Heart right ventricle (tissue), 16 donors: ENCODE results near the gene CPLX4. TPM values are rescaled to one million over a fixed set of nuclear protein-coding genes. Genes with fewer than 3 reads are reported as not detected.

ENCODE experiments used
- ATAC-seq, 8 donors: fragments of 200-7000 bp; cut with Tn5 transposase; one replicate each; pipeline ENCODE4 v1.9.1; 2020; ENCODE audit warnings: mild to moderate bottlenecking in 8 of 8, moderate library complexity in 8 of 8, moderate number of reproducible peaks in 1 of 8
- DNase-seq, 2 donors: peaks; one replicate each; pipeline ENCODE4 v3.0.0-alpha.2; 2020
- H3K27ac ChIP-seq, 10 donors: fragments of 200-600 bp; sonication (generic) in 2 of 10; one replicate each; pipeline versions ENCODE4 v1.5.0 to v1.8.0; 2020 to 2022; ENCODE audit warnings: mild to moderate bottlenecking in 3 of 10
- H3K27me3 ChIP-seq, 7 donors: fragments of 200-600 bp; one replicate each; pipeline ENCODE4 v1.8.0; 2021 to 2022; ENCODE audit warnings: mild to moderate bottlenecking in 2 of 7
- H3K36me3 ChIP-seq, 9 donors: fragments of 200-600 bp; sonication (generic) in 1 of 9; one replicate each; pipeline versions ENCODE4 v1.5.0 to v1.8.0; 2020 to 2022; ENCODE audit warnings: mild to moderate bottlenecking in 2 of 9
- H3K4me1 ChIP-seq, 9 donors: fragments of 200-600 bp; sonication (generic) in 1 of 9; one replicate each; pipeline versions ENCODE4 v1.5.0 to v1.8.0; 2020 to 2022; ENCODE audit warnings: mild to moderate bottlenecking in 4 of 9
- H3K4me3 ChIP-seq, 10 donors: fragments of 200-600 bp; sonication (generic) in 2 of 10; one replicate each; pipeline versions ENCODE4 v1.5.0 to v1.8.0; 2020 to 2022; ENCODE audit warnings: mild to moderate bottlenecking in 7 of 10, moderate library complexity in 2 of 10
- H3K9me3 ChIP-seq, 11 donors: fragments of 200-600 bp in 10 of 11; sonication (generic) in 2 of 11; one replicate each; pipeline versions ENCODE4 v1.5.0 to v1.8.0; 2013 to 2022; ENCODE audit warnings: mild to moderate bottlenecking in 2 of 11, control low read depth in 1 of 11, moderate library complexity in 1 of 11
- WGBS, 2 donors: extraction: QIAGEN DNeasy Blood & Tissue Kit; methylation state at CpG; one replicate each; pipeline ENCODE4 v1.1.7; 2013; ENCODE audit warnings: inconsistent platforms in 1 of 2; 5-methylcytosine and 5-hydroxymethylcytosine counted together
- intact Hi-C, 10 donors: fragments of 100-400 bp; cut with DNase I; formaldehyde crosslinking; loops; one replicate each; pipeline versions ENCODE4 v1.11.1 to v1.14.2; 2022
- polyA plus RNA-seq, 2 donors: library from polyadenylated mRNA; stranded (reverse); fragments of 200-250 nt; gene quantifications; one replicate each; pipeline ENCODE4 v1.2.3, GENCODE V29; 2013
- total RNA-seq, 10 donors: library from RNA; stranded (reverse); fragmentation: NEBNext Ultra II Directional in 3 of 10; extraction: Animal tissue kit (Norgen Biotek cat#: 25700) in 3 of 10; gene quantifications; one replicate each; pipeline versions ENCODE4 v1.2.1 to v1.2.4, GENCODE V29; 2021 to 2023
- TF ChIP-seq, protein P1 (sequence below), 9 donors: fragments of 200-600 bp; sonication (generic) in 2 of 9; IDR thresholded peaks; one replicate each; pipeline versions ENCODE4 v1.5.0 to v1.8.0; 2021 to 2022; ENCODE audit warnings: antibody characterized with exemption in 9 of 9, mild to moderate bottlenecking in 5 of 9, moderate library complexity in 1 of 9
- donor health status: Arrhythmogenic right ventricular cardiomyopathy.
- donor health status: ischemic (EF 13 %, LVEDD 7.1; RV severe dilation, severe dysfunction).
- donor health status: healthy with polysubstance abuse.
- donor health status: DM: no; HTN: yes; CAD: no.
- donor health status: DM: no; HTN: no; CAD: no.
- donor health status: ischemic (EF 25% LVEDD 6.9; RV normal size, moderate dysfunction).
- donor health status: ischemic (EF 25% LVEDD 5.7; RV mildly dilated, moderate dysfunction).
- donor health status: healthy.
- donor health status: DM: yes; HTN: yes; CAD: no.
- donor health status: Ischemic cardiomyopathy.
- donor health status: ischemic (EF 35%, LVEDD 5.7; RV mildly dilated, moderate dysfunction).
- donor health status: nonischemic (EF 11% LVEDD 7.7; RV severe dilation, severe dysfunction).
- donor health status: DM: yes; HTN: yes; CAD: no.
- donor health status: PGD.
- donor health status: ischemic (EF 29% LVEDD 5.4; RV normal size, mild dysfunction).
- donor health status: nonischemic (EF 23%, LVEDD 6.1; RV moderate dilation, normal function).

CPLX4 gene
- total and polyA plus RNA-seq, 12 donors: 0.11 TPM; not detected in 11

DNA sequence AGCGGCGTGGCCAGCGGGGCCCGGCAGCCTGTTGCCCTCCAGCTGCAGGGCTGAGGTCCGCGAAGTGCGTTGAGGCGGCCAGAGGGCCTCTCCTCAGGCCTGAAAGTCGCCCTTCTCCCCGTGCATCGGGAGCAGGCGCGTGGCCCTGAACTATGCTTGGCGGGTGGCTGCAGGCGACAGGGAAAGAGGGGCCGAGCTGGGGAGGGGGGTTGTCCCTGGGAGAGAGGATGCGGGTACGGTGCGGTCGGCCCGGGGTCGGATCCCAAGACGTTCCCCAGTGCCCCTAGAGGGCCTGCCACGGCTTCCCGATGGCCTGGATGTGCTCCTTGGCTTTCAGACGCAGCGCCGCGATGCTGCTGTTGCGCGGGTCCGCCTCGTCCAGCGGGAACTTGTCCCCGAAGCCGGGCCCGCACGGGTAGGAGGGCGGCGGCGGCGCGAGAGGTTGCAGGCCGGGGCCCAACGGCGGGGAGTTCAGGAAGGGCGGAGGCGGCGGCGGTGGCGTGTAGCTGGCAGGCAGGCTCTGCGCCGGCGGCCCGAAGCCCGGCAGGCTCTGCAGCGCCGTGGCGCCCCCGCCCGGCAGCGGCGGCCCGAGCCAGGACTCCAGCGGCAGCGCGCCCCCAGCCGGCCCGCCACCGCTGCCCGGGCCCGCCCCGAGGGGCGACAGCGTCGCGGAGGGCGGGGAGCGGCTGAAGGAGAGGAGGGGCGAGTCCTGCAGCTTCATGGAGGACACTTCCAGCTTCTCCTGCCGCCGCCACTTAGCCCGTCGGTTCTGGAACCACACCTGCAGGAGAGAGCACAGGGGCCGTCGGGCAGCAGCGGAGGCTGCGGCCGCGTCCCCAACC is 49.5 kb downstream of the CPLX4 start:
- Histone ChIP-seq H3K4me1 (peaks cover 3 to 53% (median 38%) of the 10 kb centered on the region in 9 donors), H3K4me3 (peak overlapping the region in 6 of 10 donors; percentile 12 to 31 (median 20)), H3K27ac (no peak overlapping the region), H3K9me3 (no peaks in the 10 kb centered on the region), H3K36me3 (no peaks in the 10 kb centered on the region), H3K27me3 (peaks cover 51 to 100% (median 98%) of the 10 kb centered on the region in 7 donors)
- intact Hi-C loops: no loop called here
- 1% methylated on average over 74 to 90 of the region's 90 CpGs for WGBS, 2 donors
- TF ChIP-seq, protein P1, sequence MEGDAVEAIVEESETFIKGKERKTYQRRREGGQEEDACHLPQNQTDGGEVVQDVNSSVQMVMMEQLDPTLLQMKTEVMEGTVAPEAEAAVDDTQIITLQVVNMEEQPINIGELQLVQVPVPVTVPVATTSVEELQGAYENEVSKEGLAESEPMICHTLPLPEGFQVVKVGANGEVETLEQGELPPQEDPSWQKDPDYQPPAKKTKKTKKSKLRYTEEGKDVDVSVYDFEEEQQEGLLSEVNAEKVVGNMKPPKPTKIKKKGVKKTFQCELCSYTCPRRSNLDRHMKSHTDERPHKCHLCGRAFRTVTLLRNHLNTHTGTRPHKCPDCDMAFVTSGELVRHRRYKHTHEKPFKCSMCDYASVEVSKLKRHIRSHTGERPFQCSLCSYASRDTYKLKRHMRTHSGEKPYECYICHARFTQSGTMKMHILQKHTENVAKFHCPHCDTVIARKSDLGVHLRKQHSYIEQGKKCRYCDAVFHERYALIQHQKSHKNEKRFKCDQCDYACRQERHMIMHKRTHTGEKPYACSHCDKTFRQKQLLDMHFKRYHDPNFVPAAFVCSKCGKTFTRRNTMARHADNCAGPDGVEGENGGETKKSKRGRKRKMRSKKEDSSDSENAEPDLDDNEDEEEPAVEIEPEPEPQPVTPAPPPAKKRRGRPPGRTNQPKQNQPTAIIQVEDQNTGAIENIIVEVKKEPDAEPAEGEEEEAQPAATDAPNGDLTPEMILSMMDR (IDR thresholded peaks at IDR 0.05): peak in 4 of 9 donors; percentile 13 to 27 (median 16)
- peak in 1 of 2 donors; percentile 35 for DNase-seq
- peak in 5 of 8 donors; percentile 35 to 74 (median 43) for ATAC-seq

DNA sequence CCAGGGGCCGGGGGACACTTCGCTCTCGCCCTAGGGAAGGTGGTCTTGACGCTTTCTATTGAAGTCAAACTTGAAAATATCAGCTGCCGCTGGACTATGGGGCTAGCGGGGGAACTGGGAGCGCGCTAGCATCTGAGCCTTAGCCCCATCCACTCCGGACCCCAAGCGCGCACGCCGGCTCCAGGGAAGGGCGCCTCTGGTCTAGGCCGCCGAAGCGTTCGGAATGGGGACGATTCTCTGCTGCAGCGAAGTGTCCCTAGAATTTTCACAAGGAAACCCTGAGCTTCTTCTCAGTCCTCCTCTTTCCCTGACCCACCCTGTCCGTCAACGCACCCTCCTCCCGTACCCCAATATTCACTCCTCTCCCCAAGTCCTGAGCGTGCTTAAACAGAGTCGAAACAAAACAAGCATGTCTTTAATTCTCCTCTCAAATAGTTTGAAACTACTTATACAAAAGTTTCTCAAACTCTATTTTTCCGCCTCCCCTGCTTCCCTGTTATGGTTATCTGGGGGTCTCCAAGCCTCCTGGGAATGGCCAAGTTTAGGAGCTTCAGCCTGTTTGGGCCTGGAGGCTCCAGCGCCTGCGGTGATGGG is 50.2 kb downstream of the CPLX4 start:
- intact Hi-C loops: no loop called here
- peaks cover 47 to 100% (median 98%) of the 10 kb centered on the region in 7 donors for H3K27me3 ChIP-seq
- TF ChIP-seq, protein P1 (IDR thresholded peaks at IDR 0.05): no peak

GRCh38 chr18:59267503-59268126 is 50.8 kb downstream of the CPLX4 start:
- H3K4me1 ChIP-seq: peaks cover 0 to 40% (median 26%) of the 10 kb centered on the region in 9 donors
- TF ChIP-seq, protein P1 (IDR thresholded peaks at IDR 0.05): no peak
- DNase-seq: no peak
- H3K4me3 ChIP-seq: no peak overlapping the region
- WGBS, 2 donors: 1 to 2% methylated on average over 41 of the region's 41 CpGs
- peaks cover 43 to 100% (median 97%) of the 10 kb centered on the region in 7 donors for H3K27me3 ChIP-seq
- no peak overlapping the region for H3K27ac ChIP-seq
- ATAC-seq: peak in 1 of 8 donors; percentile 24
- H3K9me3 ChIP-seq: no peaks in the 10 kb centered on the region
- H3K36me3 ChIP-seq: no peaks in the 10 kb centered on the region
- intact Hi-C loops: no loop called here

More for the DNA sequence above, 50.2 kb downstream of the CPLX4 start:
- no peaks in the 10 kb centered on the region for H3K36me3 ChIP-seq
- WGBS, 2 donors: 6 to 7% methylated on average over 28 of the region's 28 CpGs
- no peaks in the 10 kb centered on the region for H3K9me3 ChIP-seq
- ATAC-seq (no peak), DNase-seq (no peak)
- H3K27ac ChIP-seq: no peak overlapping the region
- no peak overlapping the region for H3K4me3 ChIP-seq
- H3K4me1 ChIP-seq: peaks cover under 1 to 46% (median 31%) of the 10 kb centered on the region in 9 donors

DNA sequence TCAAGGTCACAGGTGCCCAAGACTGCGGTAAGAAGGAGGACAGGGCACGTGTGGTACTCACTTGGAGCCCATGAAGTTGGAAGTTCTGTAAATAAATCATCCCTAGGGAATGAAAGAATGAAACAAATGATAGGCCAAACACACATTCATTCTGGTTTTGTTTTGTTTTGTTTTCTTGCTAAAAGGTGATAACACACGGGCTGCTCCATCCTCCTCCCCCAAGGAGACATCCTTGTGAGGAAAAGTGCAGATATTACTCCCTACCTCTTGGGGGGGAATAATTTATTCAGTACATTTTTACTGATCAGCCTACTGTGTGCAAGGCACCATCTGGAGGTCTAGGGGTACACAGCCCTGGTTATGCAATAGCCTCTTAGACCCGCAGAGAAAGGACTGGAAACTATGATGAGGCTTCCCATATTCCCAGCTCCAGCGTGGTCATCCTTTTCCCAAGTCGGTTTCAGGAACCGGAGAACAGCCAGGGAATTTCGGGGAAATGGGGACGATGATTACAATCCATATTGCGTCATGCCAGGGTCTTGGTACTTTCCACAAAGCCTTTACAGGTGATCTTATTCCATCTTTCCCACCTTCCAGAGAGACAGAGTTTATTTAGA is 51.5 kb downstream of the CPLX4 start:
- Histone ChIP-seq H3K4me3 (no peak overlapping the region), H3K9me3 (no peaks in the 10 kb centered on the region), H3K4me1 (peaks cover 0 to 33% (median 20%) of the 10 kb centered on the region in 9 donors), H3K27me3 (peaks cover 39 to 96% (median 93%) of the 10 kb centered on the region in 7 donors), H3K36me3 (no peaks in the 10 kb centered on the region), H3K27ac (no peak overlapping the region)
- intact Hi-C loops: no loop called here
- TF ChIP-seq, protein P1 (IDR thresholded peaks at IDR 0.05): no peak
- no peak for ATAC-seq
- DNase-seq: no peak
- 4 to 5% methylated on average over 10 of the region's 10 CpGs for WGBS, 2 donors
